K562 treated with DMSO at 1 percent for 4 hours (cell line): ENCODE data around the gene MS4A6A. TPM values are rescaled to one million over a fixed set of nuclear protein-coding genes. Genes with fewer than 3 reads are reported as not detected.

ENCODE experiments used
- total RNA-seq: library from RNA; unstranded; fragments of 300-600 nt; gene quantifications from 2 replicates; pipeline ENCODE4 v1.2.3, GENCODE V29; 2022; ENCODE audit not compliant: insufficient read depth

Gene MS4A6A, protein sequence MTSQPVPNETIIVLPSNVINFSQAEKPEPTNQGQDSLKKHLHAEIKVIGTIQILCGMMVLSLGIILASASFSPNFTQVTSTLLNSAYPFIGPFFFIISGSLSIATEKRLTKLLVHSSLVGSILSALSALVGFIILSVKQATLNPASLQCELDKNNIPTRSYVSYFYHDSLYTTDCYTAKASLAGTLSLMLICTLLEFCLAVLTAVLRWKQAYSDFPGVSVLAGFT
- total RNA-seq: 0.86 and 3.4 TPM in 2 replicates

DNA sequence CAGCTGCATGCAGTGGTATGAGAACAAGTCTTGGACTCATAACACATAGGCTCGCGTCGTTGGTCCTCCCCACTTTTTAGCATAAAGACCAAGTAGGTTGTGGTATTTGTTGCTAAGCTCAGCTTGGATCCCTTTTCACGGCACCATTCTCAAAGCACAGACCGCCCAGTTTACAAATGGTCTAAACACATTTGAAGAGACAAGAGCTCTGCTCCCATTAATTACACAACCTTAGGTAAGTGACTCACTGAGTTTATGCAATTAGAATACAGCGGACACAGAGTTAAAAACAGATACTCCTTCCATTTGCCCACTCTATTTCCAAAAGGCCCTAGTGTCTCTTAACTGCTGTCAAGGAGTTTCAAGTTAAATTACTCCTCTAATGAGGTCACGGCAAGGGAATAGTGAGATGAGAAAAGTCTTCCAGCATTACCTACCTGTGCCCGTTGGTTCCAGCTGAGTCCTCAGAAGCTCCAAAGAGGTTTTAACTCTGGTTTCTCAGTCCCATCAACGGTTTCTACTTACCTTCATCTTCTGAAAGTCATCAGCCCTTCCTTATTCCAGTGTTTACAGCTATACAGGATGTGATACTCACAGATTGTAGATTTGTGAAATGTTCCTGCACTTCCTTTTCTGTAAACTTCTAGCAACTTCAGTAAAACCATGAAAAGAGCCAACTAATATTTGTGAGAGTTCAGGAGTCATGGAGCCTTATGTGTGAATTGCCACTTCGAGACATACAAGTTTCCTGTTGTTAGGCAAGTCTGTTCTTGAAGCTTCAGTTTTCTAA, at the start of gene MS4A6A:
Gene MS4A6A, minus strand, starts transcription at position 543 of the 790 bp plus-strand sequence. CDS start 1,356 bp downstream, outside the sequence.

Other genes with a start within 250 kb of the MS4A6A start
- 1.3 TPM in 1 of 2 replicates, not detected in the other for gene OOSP1, start 244.7 kb downstream of the MS4A6A start, total RNA-seq
- gene OOSP4A, start 219.1 kb downstream of the MS4A6A start, total RNA-seq: not detected in 2 replicates
- gene OOSP4B, start 165.9 kb downstream of the MS4A6A start, total RNA-seq: not detected in 2 replicates
- not detected in 2 replicates for gene OOSP2, start 142.7 kb downstream of the MS4A6A start, total RNA-seq
- gene MS4A3, start 126.4 kb downstream of the MS4A6A start, total RNA-seq: 119 and 133 TPM in 2 replicates
- 6.0 and 10.1 TPM in 2 replicates for gene MS4A2, start 94.4 kb downstream of the MS4A6A start, total RNA-seq
- gene MS4A4E, start 60.1 kb upstream of the MS4A6A start, total RNA-seq: 1.4 TPM in 1 of 2 replicates, not detected in the other
- gene MS4A4A, start 97.6 kb upstream of the MS4A6A start, total RNA-seq: 0.81 TPM in 1 of 2 replicates, not detected in the other
- gene MS4A6E, start 144.2 kb upstream of the MS4A6A start, total RNA-seq: not detected in 2 replicates
- gene MS4A7, start 195.4 kb upstream of the MS4A6A start, total RNA-seq: not detected in 2 replicates
- not detected in 2 replicates for gene MS4A14, start 213.4 kb upstream of the MS4A6A start, total RNA-seq
- not detected in 2 replicates for gene MS4A5, start 246.5 kb upstream of the MS4A6A start, total RNA-seq